ENCODE results near the gene LRRC71. TPM values are rescaled to one million over a fixed set of nuclear protein-coding genes. Genes with fewer than 3 reads are reported as not detected.

The LRRC71 gene
- total RNA-seq, 1 experiment from 2014 or later = not detected

DNA sequence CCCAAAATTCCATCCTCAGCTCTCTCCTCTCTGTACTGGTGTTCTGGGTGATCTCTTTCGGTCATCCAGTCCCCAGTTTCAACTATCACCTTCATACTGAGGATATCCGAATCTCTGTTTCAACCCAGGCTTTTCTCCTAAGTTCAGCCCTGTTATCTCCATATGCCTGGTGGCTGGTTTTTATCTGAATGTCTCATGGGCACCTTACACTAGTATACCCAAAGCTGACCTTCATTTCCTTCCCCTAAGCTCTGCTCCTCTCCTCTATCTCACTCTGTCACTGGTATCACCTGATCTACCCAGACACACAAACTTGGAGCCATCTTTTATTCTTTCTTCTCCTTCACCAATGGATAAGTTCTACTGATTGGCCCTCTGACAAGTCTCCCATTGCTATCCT, 53.0 kb downstream of the LRRC71 start:
- no peaks in the 10 kb centered on the region for H3K9me3 Mint-ChIP-seq (ENCODE audit: low read depth, unreplicated experiment)
- intact Hi-C loops (cut with micrococcal nuclease; ENCODE audit: unreplicated experiment) = no loop called here
- H3K27me3 Mint-ChIP-seq (ENCODE audit: unreplicated experiment) = no peaks in the 10 kb centered on the region
- CTCF ChIA-PET = no interaction called here
- TF ChIP-seq, protein P1, sequence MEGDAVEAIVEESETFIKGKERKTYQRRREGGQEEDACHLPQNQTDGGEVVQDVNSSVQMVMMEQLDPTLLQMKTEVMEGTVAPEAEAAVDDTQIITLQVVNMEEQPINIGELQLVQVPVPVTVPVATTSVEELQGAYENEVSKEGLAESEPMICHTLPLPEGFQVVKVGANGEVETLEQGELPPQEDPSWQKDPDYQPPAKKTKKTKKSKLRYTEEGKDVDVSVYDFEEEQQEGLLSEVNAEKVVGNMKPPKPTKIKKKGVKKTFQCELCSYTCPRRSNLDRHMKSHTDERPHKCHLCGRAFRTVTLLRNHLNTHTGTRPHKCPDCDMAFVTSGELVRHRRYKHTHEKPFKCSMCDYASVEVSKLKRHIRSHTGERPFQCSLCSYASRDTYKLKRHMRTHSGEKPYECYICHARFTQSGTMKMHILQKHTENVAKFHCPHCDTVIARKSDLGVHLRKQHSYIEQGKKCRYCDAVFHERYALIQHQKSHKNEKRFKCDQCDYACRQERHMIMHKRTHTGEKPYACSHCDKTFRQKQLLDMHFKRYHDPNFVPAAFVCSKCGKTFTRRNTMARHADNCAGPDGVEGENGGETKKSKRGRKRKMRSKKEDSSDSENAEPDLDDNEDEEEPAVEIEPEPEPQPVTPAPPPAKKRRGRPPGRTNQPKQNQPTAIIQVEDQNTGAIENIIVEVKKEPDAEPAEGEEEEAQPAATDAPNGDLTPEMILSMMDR (IDR thresholded peaks at IDR 0.05; ENCODE audit: unreplicated experiment) = no peak
- no peak for DNase-seq
- BruUV-seq (replicated peaks) = no TSS peak
- H3K4me3 Mint-ChIP-seq (ENCODE audit: low read depth, unreplicated experiment) = no peak overlapping the region
- no peaks in the 10 kb centered on the region for H3K4me1 Mint-ChIP-seq (ENCODE audit: low read depth, unreplicated experiment)
- no peaks in the 10 kb centered on the region for H3K36me3 Mint-ChIP-seq (ENCODE audit: insufficient read depth, unreplicated experiment)
- no peak overlapping the region for H3K27ac Mint-ChIP-seq (ENCODE audit: unreplicated experiment)

DNA sequence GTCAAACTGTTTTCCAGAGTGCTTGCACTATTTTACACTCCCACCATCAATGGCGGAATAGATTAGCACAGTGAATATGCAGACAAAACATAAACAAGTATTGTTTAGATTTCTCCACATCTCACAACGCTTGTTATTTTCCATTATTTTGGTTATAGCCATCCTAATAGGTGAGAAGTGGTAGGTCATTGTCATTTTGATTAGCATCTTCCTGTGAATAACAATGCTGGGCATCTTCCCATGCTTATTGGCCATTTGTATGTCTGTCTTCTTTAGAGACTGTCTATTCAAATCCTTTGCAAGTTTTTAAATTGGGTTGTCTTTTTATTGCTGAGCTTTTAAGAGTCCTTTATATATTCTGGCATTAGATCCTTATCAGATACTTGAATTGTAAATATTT, 54.7 kb downstream of the LRRC71 start:
- no peak for DNase-seq
- intact Hi-C loops (cut with micrococcal nuclease; ENCODE audit: unreplicated experiment) = no loop called here
- Mint-ChIP-seq H3K27ac (ENCODE audit: unreplicated experiment) (no peak overlapping the region), H3K4me3 (ENCODE audit: low read depth, unreplicated experiment) (no peak overlapping the region), H3K4me1 (ENCODE audit: low read depth, unreplicated experiment) (no peaks in the 10 kb centered on the region), H3K9me3 (ENCODE audit: low read depth, unreplicated experiment) (no peaks in the 10 kb centered on the region), H3K36me3 (ENCODE audit: insufficient read depth, unreplicated experiment) (no peaks in the 10 kb centered on the region), H3K27me3 (ENCODE audit: unreplicated experiment) (no peaks in the 10 kb centered on the region)
- CTCF ChIA-PET = no interaction called here
- BruUV-seq (replicated peaks) = no TSS peak
- TF ChIP-seq, protein P1 (IDR thresholded peaks at IDR 0.05; ENCODE audit: unreplicated experiment) = no peak

DNA sequence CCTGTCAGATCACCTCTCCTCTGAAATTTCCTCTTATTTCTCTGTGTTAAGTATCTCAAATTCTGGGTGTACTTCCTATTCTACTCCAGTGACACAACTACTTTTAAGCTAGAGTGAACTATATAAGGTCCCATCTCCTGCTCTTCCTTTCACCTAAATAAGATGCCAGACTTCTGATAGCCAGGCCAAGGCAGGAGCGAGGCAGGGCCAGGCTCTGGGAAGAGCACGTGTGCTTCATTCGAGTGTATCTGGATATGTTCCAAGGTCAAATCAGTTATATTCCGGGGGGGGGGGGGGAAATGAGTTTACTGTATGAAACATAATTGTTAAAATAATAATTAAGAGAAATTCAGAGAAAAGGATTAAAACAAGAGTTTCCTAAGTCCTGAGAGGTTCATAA, 60.1 kb downstream of the LRRC71 start:
- H3K27ac Mint-ChIP-seq (ENCODE audit: unreplicated experiment) = no peak overlapping the region
- DNase-seq = no peak
- BruUV-seq (replicated peaks) = no TSS peak
- CTCF ChIA-PET = interaction anchor here (0.7 kb wide), 1 partner anchor 65 kb away, joined by 3 read pairs; the partner anchor contains the start of gene ARHGEF11
- H3K27me3 Mint-ChIP-seq (ENCODE audit: unreplicated experiment) = no peaks in the 10 kb centered on the region
- no peaks in the 10 kb centered on the region for H3K36me3 Mint-ChIP-seq (ENCODE audit: insufficient read depth, unreplicated experiment)
- H3K4me1 Mint-ChIP-seq (ENCODE audit: low read depth, unreplicated experiment) = no peaks in the 10 kb centered on the region
- intact Hi-C loops (cut with micrococcal nuclease; ENCODE audit: unreplicated experiment) = no loop called here
- TF ChIP-seq, protein P1 (IDR thresholded peaks at IDR 0.05; ENCODE audit: unreplicated experiment) = no peak
- H3K9me3 Mint-ChIP-seq (ENCODE audit: low read depth, unreplicated experiment) = no peaks in the 10 kb centered on the region
- no peak overlapping the region for H3K4me3 Mint-ChIP-seq (ENCODE audit: low read depth, unreplicated experiment)

Small RNA genes within 50 kb of the gene (microRNA-seq; reads per million reads assigned to microRNA genes)
- 2.8 reads per million for gene MIR765

Other genes with a start within 250 kb of the LRRC71 start
- gene NES, start 243.2 kb upstream of the LRRC71 start, total RNA-seq (2022) = 6.1 and 7.4 TPM in 2 replicates
- gene CRABP2, start 215.0 kb upstream of the LRRC71 start, total RNA-seq (2022) = 17.6 and 27.3 TPM in 2 replicates
- 52.7 and 63.8 TPM in 2 replicates for gene METTL25B, start 192.2 kb upstream of the LRRC71 start, total RNA-seq (2022)
- gene ISG20L2, start 191.9 kb upstream of the LRRC71 start, total RNA-seq (2022) = 60.9 and 61.6 TPM in 2 replicates
- gene MRPL24, start 179.5 kb upstream of the LRRC71 start, total RNA-seq (2022) = 130 and 138 TPM in 2 replicates
- gene HDGF, start 169.0 kb upstream of the LRRC71 start, total RNA-seq (2022) = 437 and 470 TPM in 2 replicates
- 72.8 and 80.4 TPM in 2 replicates for gene PRCC, start 153.1 kb upstream of the LRRC71 start, total RNA-seq (2022)
- gene SH2D2A, start 103.8 kb upstream of the LRRC71 start, total RNA-seq (2022) = 2.9 and 3.1 TPM in 2 replicates
- gene INSRR, start 61.5 kb upstream of the LRRC71 start, total RNA-seq (2022) = not detected in 2 replicates
- not detected in 2 replicates for gene NTRK1, start 59.8 kb upstream of the LRRC71 start, total RNA-seq (2022)
- gene PEAR1, start 26.9 kb upstream of the LRRC71 start, total RNA-seq (2022) = 3.0 and 3.2 TPM in 2 replicates
- 44.1 and 46.6 TPM in 2 replicates for gene ARHGEF11, start 125.1 kb downstream of the LRRC71 start, total RNA-seq (2022)
- gene ETV3L, start 179.2 kb downstream of the LRRC71 start, total RNA-seq (2022) = not detected in 2 replicates
- 39.7 and 50.0 TPM in 2 replicates for gene ETV3, start 217.8 kb downstream of the LRRC71 start, total RNA-seq (2022)

All from Calu3 (cell line).